Trophoblast cell (in vitro differentiated cells and primary cell): ENCODE results near the gene SEC16A.
A peak's percentile ranks its signal among the peaks of the same experiment; 100 is the strongest.

Experiments
- DNase-seq, 2 donors: peaks; one replicate each; pipeline ENCODE4 v3.0.0-alpha.2; 2016
- H2AFZ ChIP-seq: 2 replicates; pipeline ENCODE4 v1.6.1; 2013; ENCODE audit warnings: low read length, moderate library complexity, mild to moderate bottlenecking; ENCODE audit not compliant: insufficient read depth, poor library complexity
- H2AK5ac ChIP-seq: 2 replicates; pipeline ENCODE4 v1.6.1; 2013; ENCODE audit warnings: mild to moderate bottlenecking, low read length
- H2BK120ac ChIP-seq: 2 replicates; pipeline ENCODE4 v1.6.1; 2013; ENCODE audit warnings: low read length, mild to moderate bottlenecking, moderate library complexity; ENCODE audit not compliant: insufficient read depth, poor library complexity
- H2BK12ac ChIP-seq: 2 replicates; pipeline ENCODE4 v1.6.1; 2013; ENCODE audit warnings: mild to moderate bottlenecking, low read length, moderate library complexity
- H2BK5ac ChIP-seq: 2 replicates; pipeline ENCODE4 v1.6.1; 2013; ENCODE audit warnings: low read length, low read depth, moderate library complexity, mild to moderate bottlenecking; ENCODE audit not compliant: poor library complexity
- H3K14ac ChIP-seq: 2 replicates; pipeline ENCODE4 v1.6.1; 2013; ENCODE audit warnings: mild to moderate bottlenecking, low read length
- H3K18ac ChIP-seq: 2 replicates; pipeline ENCODE4 v1.6.1; 2013; ENCODE audit warnings: mild to moderate bottlenecking, low read length
- H3K23ac ChIP-seq: 2 replicates; pipeline ENCODE4 v1.6.1; 2013; ENCODE audit warnings: low read length
- H3K27ac ChIP-seq: 2 replicates; pipeline ENCODE4 v1.5.1; 2013; ENCODE audit warnings: low read depth, mild to moderate bottlenecking, inconsistent platforms, low read length, moderate library complexity
- H3K27me3 ChIP-seq: 2 replicates; pipeline ENCODE4 v1.6.1; 2013; ENCODE audit warnings: inconsistent platforms, mild to moderate bottlenecking, low read length, moderate library complexity; ENCODE audit not compliant: insufficient read depth
- H3K36me3 ChIP-seq, 2 experiments: 1 replicate in 1 of 2; 2 replicates in 1 of 2; pipeline ENCODE4 v1.6.1; 2013; ENCODE audit warnings: low read length in 2 of 2, mild to moderate bottlenecking in 2 of 2, moderate library complexity in 1 of 2; ENCODE audit not compliant: insufficient read depth in 2 of 2, control insufficient read depth in 1 of 2
- H3K4ac ChIP-seq: 2 replicates; pipeline ENCODE4 v1.6.1; 2013; ENCODE audit warnings: low read depth, mild to moderate bottlenecking, low read length, moderate library complexity
- H3K4me1 ChIP-seq, 2 experiments: 1 replicate in 1 of 2; 2 replicates in 1 of 2; pipeline ENCODE4 v1.6.1; 2013; ENCODE audit warnings: low read length in 2 of 2, mild to moderate bottlenecking in 2 of 2, moderate library complexity in 1 of 2; ENCODE audit not compliant: insufficient read depth in 2 of 2, control insufficient read depth in 1 of 2
- H3K4me2 ChIP-seq: 2 replicates; pipeline ENCODE4 v1.6.1; 2013; ENCODE audit warnings: inconsistent platforms, mild to moderate bottlenecking, low read length, moderate library complexity
- H3K4me3 ChIP-seq: 2 replicates; pipeline ENCODE4 v1.5.1; 2013; ENCODE audit warnings: mild to moderate bottlenecking, low read depth, low read length, inconsistent platforms
- H3K79me1 ChIP-seq: one replicate; pipeline ENCODE4 v1.6.1; 2013; ENCODE audit warnings: low read length
- H3K79me2 ChIP-seq: 2 replicates; pipeline ENCODE4 v1.6.1; 2013; ENCODE audit warnings: low read length, mild to moderate bottlenecking; ENCODE audit not compliant: control insufficient read depth, insufficient read depth, poor library complexity
- H3K9ac ChIP-seq: 2 replicates; pipeline ENCODE4 v1.6.1; 2013; ENCODE audit warnings: mild to moderate bottlenecking, low read length
- H3K9me3 ChIP-seq: 2 replicates; pipeline ENCODE4 v1.6.1; 2013; ENCODE audit warnings: low read depth, mild to moderate bottlenecking, control low read depth, inconsistent platforms, low read length; ENCODE audit not compliant: insufficient read depth
- H4K12ac ChIP-seq: 2 replicates; pipeline ENCODE4 v1.6.1; 2013; ENCODE audit warnings: low read depth, mild to moderate bottlenecking, low read length, moderate library complexity
- H4K8ac ChIP-seq: 2 replicates; pipeline ENCODE4 v1.6.1; 2013; ENCODE audit warnings: low read depth, mild to moderate bottlenecking, low read length, moderate library complexity
- H4K91ac ChIP-seq: one replicate; pipeline ENCODE4 v1.6.1; 2013; ENCODE audit warnings: low read depth, mild to moderate bottlenecking, low read length, moderate library complexity
- WGBS: extraction: QIAGEN DNeasy Blood & Tissue Kit; methylation state at CpG from one replicate; pipeline ENCODE4 v1.1.7; 2013; ENCODE audit warnings: missing lambda C conversion rate; ENCODE audit not compliant: insufficient read length, insufficient coverage; ENCODE audit errors: extremely low coverage; 5-methylcytosine and 5-hydroxymethylcytosine counted together

SEC16A gene

GRCh38 chr9:136497916-136498695, 15.3 kb upstream of the SEC16A start:
- Histone ChIP-seq H3K79me2 (no peaks in the 10 kb centered on the region), H3K79me1 (no peaks in the 10 kb centered on the region), H3K4me3 (peak overlapping the region; percentile 52), H3K36me3 (peaks cover 58 to 62% of the 10 kb centered on the region in 2 experiments), H3K23ac (no peak overlapping the region), H2BK5ac (no peak overlapping the region), H3K27me3 (no peaks in the 10 kb centered on the region), H3K18ac (no peak overlapping the region), H4K8ac (no peak overlapping the region), H2AK5ac (no peak overlapping the region), H4K91ac (no peak overlapping the region), H3K27ac (no peak overlapping the region), H3K4me2 (no peak overlapping the region), H2BK120ac (no peak overlapping the region), H3K4ac (no peak overlapping the region), H3K9ac (no peak overlapping the region), H2BK12ac (no peak overlapping the region), H4K12ac (no peak overlapping the region), H3K4me1 (no peaks in the 10 kb centered on the region), H3K14ac (no peak overlapping the region), H3K9me3 (peaks cover 6% of the 10 kb centered on the region), H2AFZ (no peak overlapping the region)
- no CpG with 5 or more reads among the region's 28 CpGs for WGBS
- DNase-seq = no peak

DNA sequence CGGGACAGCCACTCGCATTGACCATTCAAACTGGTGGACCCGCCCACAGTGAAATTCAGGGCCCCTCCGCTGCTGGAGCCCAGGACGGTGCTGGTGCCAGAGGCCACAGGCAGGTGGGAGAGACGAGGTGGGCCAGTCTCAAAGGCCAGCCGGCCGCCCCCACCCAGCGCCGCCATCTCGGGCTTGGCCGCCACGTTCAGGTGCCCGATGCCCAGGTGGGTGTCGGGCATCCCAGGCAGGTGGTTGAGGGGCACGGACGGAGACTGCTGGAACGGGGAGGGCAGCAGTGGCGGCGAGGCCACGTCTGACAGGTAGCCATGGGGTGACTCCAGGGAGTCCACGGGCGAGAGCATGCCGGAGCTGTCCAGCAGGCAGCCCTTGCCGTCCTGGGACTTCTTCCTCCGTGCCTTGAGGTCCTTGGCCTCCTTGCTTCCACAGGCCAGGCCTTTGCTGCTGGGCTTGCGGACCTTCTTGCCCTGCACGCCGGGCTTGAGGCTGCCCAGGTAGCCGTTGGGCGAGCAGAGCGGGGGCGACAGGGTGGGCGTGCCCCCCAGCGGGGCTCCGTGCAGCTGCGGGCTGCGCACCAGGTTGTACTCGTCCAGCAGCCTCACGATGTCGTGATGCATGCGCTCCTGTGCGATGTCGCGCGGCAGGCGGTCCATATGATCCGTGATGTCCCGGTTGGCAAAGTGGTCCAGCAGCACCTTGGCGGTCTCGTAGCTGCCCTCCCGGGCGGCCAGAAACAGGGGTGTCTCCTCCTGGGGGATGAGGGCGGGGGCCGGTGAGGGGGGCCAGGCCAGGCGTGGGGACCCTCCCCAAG, 14.2 kb upstream of the SEC16A start:
- Histone ChIP-seq H3K9me3 (peaks cover 6% of the 10 kb centered on the region), H2BK120ac (no peak overlapping the region), H3K79me2 (no peaks in the 10 kb centered on the region), H4K91ac (no peak overlapping the region), H3K79me1 (no peaks in the 10 kb centered on the region), H3K14ac (no peak overlapping the region), H3K4me3 (no peak overlapping the region), H3K4me2 (no peak overlapping the region), H3K23ac (no peak overlapping the region), H2AFZ (no peak overlapping the region), H2BK12ac (no peak overlapping the region), H2BK5ac (no peak overlapping the region), H3K36me3 (peaks cover 50 to 55% of the 10 kb centered on the region in 2 experiments), H4K8ac (no peak overlapping the region), H4K12ac (no peak overlapping the region), H3K4me1 (no peaks in the 10 kb centered on the region), H3K9ac (no peak overlapping the region), H3K18ac (no peak overlapping the region), H3K4ac (no peak overlapping the region), H2AK5ac (no peak overlapping the region), H3K27me3 (no peaks in the 10 kb centered on the region), H3K27ac (no peak overlapping the region)
- DNase-seq = no peak
- WGBS = no CpG with 5 or more reads among the region's 56 CpGs

GRCh38 chr9:136496181-136496580, 13.3 kb upstream of the SEC16A start:
- Histone ChIP-seq H4K8ac (no peak overlapping the region), H2AFZ (no peak overlapping the region), H3K4me2 (no peak overlapping the region), H3K79me1 (no peaks in the 10 kb centered on the region), H3K14ac (no peak overlapping the region), H3K4ac (no peak overlapping the region), H3K27ac (no peak overlapping the region), H2BK5ac (no peak overlapping the region), H3K79me2 (no peaks in the 10 kb centered on the region), H4K12ac (no peak overlapping the region), H3K9ac (no peak overlapping the region), H2BK120ac (no peak overlapping the region), H3K9me3 (peaks cover 6% of the 10 kb centered on the region), H3K27me3 (no peaks in the 10 kb centered on the region), H3K36me3 (peaks cover 47 to 49% of the 10 kb centered on the region in 2 experiments), H4K91ac (no peak overlapping the region), H2AK5ac (no peak overlapping the region), H3K4me3 (no peak overlapping the region), H3K23ac (no peak overlapping the region), H3K4me1 (no peaks in the 10 kb centered on the region), H3K18ac (no peak overlapping the region), H2BK12ac (no peak overlapping the region)
- WGBS = no CpG with 5 or more reads among the region's 18 CpGs
- no peak for DNase-seq

- no peak overlapping the region for H3K9ac ChIP-seq
- no peak overlapping the region for H3K27ac ChIP-seq
- no peaks in the 10 kb centered on the region for H3K79me1 ChIP-seq
- no peak overlapping the region for H4K12ac ChIP-seq
- H2BK5ac ChIP-seq = no peak overlapping the region
- peaks cover 5% of the 10 kb centered on the region for H3K9me3 ChIP-seq
- peaks cover 40 to 43% of the 10 kb centered on the region in 2 experiments for H3K36me3 ChIP-seq
- H3K14ac ChIP-seq = no peak overlapping the region
- no peak overlapping the region for H4K8ac ChIP-seq
- no peak overlapping the region for H3K4ac ChIP-seq
- no peak for DNase-seq
- H2BK12ac ChIP-seq = no peak overlapping the region
- H3K4me3 ChIP-seq = no peak overlapping the region
- no peak overlapping the region for H2BK120ac ChIP-seq
- H3K27me3 ChIP-seq = no peaks in the 10 kb centered on the region
- no peak overlapping the region for H3K18ac ChIP-seq
- H2AFZ ChIP-seq = no peak overlapping the region
- no peaks in the 10 kb centered on the region for H3K4me1 ChIP-seq
- H3K23ac ChIP-seq = no peak overlapping the region
- no peak overlapping the region for H3K4me2 ChIP-seq
- WGBS = no CpG with 5 or more reads among the region's 17 CpGs
- H2AK5ac ChIP-seq = no peak overlapping the region
- H3K79me2 ChIP-seq = no peaks in the 10 kb centered on the region
- no peak overlapping the region for H4K91ac ChIP-seq
Observed at GRCh38 chr9:136495238-136495800, 12.5 kb upstream of the SEC16A start.
